Measurements from ENCODE around the gene CNKSR2. TPM values are rescaled to one million over a fixed set of nuclear protein-coding genes. Genes with fewer than 3 reads are reported as not detected.

The CNKSR2 gene
- total and polyA plus RNA-seq, 10 of the 15 experiments (the other 5 are each of a cell fraction or from before 2014, with no cell fraction given), result 0.02 to 0.69 (median 0.18) TPM; not detected in 4

GRCh38 chrX:21440911-21441310 is 66.7 kb downstream of the CNKSR2 start:
- RAD21 ChIA-PET (ENCODE audit: unreplicated experiment), result no interaction called here
- no peaks in the 10 kb centered on the region for H3K36me3 ChIP-seq (ENCODE audit: control insufficient read depth in 2 of 2, insufficient read depth in 2 of 2, low read length in 1 of 2)
- H3K4me3 ChIP-seq, result no peak overlapping the region
- no peaks in the 10 kb centered on the region for H3K4me1 ChIP-seq (ENCODE audit: control insufficient read depth, insufficient read depth, low read length)
- H4K20me1 ChIP-seq (ENCODE audit: control insufficient read depth, insufficient read depth), result no peaks in the 10 kb centered on the region
- H3K9me3 ChIP-seq (replicated peaks; ENCODE audit: control insufficient read depth, insufficient read depth, low read length), result no peaks in the 10 kb centered on the region
- 13% methylated on average over 1 of the region's 1 CpG for WGBS (ENCODE audit: insufficient coverage, insufficient replicate concordance, low lambda C conversion rate, missing lambda C conversion rate)
- no peaks in the 10 kb centered on the region for H3K27me3 ChIP-seq (replicated peaks in 1 of 2; ENCODE audit: control insufficient read depth in 2 of 2, insufficient read depth in 2 of 2, low read length in 1 of 2)
- ATAC-seq (no peak), DNase-seq (ENCODE audit: low read depth, low spot score) (no peak), FAIRE-seq (no peak)
- SMC1A ChIA-PET (ENCODE audit: uncharacterized antibody, unreplicated experiment), result interaction anchor here (1.5 kb wide), 1 partner anchor 18 kb away, joined by 5 read pairs; no protein-coding TSS in a partner anchor
- H2AFZ ChIP-seq (ENCODE audit: control insufficient read depth, low read depth, low read length), result no peak overlapping the region
- no peak overlapping the region for H3K27ac ChIP-seq (ENCODE audit: control insufficient read depth, insufficient read depth)
- no peaks in the 10 kb centered on the region for H3K79me2 ChIP-seq (ENCODE audit: control insufficient read depth, insufficient read depth, low read length)
- H3K9ac ChIP-seq (ENCODE audit: control insufficient read depth, insufficient read depth, low read length), result no peak overlapping the region
- intact Hi-C loops (cut with micrococcal nuclease; ENCODE audit: unreplicated experiment) (no loop called here), in situ Hi-C loops (cut with MboI) (no loop called here)
- POLR2A ChIA-PET, result no interaction called here
- CTCF ChIA-PET, result no interaction called here
- no peak overlapping the region for H3K4me2 ChIP-seq (ENCODE audit: control insufficient read depth, insufficient read depth)
- no TSS peak for BruUV-seq (replicated peaks)
- no peak for TF ChIP-seq REST (IDR thresholded peaks at IDR 0.05; ENCODE audit: low read depth, low read length)
- TF ChIP-seq ZBTB33 (IDR thresholded peaks at IDR 0.05), result no peak
- TF ChIP-seq PRDM15 (CRISPR knock-in tag; IDR thresholded peaks at IDR 0.05), result no peak
- TF ChIP-seq, protein P1, sequence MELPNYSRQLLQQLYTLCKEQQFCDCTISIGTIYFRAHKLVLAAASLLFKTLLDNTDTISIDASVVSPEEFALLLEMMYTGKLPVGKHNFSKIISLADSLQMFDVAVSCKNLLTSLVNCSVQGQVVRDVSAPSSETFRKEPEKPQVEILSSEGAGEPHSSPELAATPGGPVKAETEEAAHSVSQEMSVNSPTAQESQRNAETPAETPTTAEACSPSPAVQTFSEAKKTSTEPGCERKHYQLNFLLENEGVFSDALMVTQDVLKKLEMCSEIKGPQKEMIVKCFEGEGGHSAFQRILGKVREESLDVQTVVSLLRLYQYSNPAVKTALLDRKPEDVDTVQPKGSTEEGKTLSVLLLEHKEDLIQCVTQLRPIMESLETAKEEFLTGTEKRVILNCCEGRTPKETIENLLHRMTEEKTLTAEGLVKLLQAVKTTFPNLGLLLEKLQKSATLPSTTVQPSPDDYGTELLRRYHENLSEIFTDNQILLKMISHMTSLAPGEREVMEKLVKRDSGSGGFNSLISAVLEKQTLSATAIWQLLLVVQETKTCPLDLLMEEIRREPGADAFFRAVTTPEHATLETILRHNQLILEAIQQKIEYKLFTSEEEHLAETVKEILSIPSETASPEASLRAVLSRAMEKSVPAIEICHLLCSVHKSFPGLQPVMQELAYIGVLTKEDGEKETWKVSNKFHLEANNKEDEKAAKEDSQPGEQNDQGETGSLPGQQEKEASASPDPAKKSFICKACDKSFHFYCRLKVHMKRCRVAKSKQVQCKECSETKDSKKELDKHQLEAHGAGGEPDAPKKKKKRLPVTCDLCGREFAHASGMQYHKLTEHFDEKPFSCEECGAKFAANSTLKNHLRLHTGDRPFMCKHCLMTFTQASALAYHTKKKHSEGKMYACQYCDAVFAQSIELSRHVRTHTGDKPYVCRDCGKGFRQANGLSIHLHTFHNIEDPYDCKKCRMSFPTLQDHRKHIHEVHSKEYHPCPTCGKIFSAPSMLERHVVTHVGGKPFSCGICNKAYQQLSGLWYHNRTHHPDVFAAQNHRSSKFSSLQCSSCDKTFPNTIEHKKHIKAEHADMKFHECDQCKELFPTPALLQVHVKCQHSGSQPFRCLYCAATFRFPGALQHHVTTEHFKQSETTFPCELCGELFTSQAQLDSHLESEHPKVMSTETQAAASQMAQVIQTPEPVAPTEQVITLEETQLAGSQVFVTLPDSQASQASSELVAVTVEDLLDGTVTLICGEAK (IDR thresholded peaks at IDR 0.05; ENCODE audit: borderline replicate concordance), result no peak
- no peak for TF ChIP-seq PBX3 (IDR thresholded peaks at IDR 0.05; ENCODE audit: insufficient replicate concordance, low read depth, low read length)
- no peak for TF ChIP-seq TBL1XR1 (IDR thresholded peaks at IDR 0.05; ENCODE audit: low read depth, low read length)

All from GM12878 (cell line).